HUES64 (cell line): ENCODE measurements around the gene GARNL3.

ENCODE experiments used
- H3K27ac ChIP-seq: 2 replicates; pipeline ENCODE4 v1.7.0; 2013; ENCODE audit warnings: low read depth, low read length, inconsistent platforms
- H3K27me3 ChIP-seq: 2 replicates; pipeline ENCODE4 v1.6.1; 2013; ENCODE audit warnings: mild to moderate bottlenecking, low read length; ENCODE audit not compliant: insufficient read depth
- H3K36me3 ChIP-seq: 2 replicates; pipeline ENCODE4 v1.6.1; 2013; ENCODE audit warnings: mild to moderate bottlenecking, low read length; ENCODE audit not compliant: insufficient read depth
- H3K4me1 ChIP-seq: 2 replicates; pipeline ENCODE4 v1.6.1; 2013; ENCODE audit warnings: mild to moderate bottlenecking, low read length, moderate library complexity; ENCODE audit not compliant: insufficient read depth
- H3K4me3 ChIP-seq: 2 replicates; pipeline ENCODE4 v1.5.1; 2013; ENCODE audit warnings: mild to moderate bottlenecking, low read length, moderate library complexity
- H3K9ac ChIP-seq: 2 replicates; pipeline ENCODE4 v1.6.1; 2013; ENCODE audit warnings: mild to moderate bottlenecking, low read depth, low read length
- H3K9me3 ChIP-seq: 2 replicates; pipeline ENCODE4 v1.6.1; 2013; ENCODE audit warnings: low read depth, low read length; ENCODE audit not compliant: insufficient read depth
- WGBS: fragments of 150-250, 120-280 bp; methylation state at CpG from one replicate; pipeline ENCODE4 v1.1.7; 2013; ENCODE audit warnings: missing lambda C conversion rate; 5-methylcytosine and 5-hydroxymethylcytosine counted together

Gene GARNL3

GRCh38 chr9:127415657-127416056, 151.1 kb downstream of the GARNL3 start:
- Histone ChIP-seq H3K36me3 (no peaks in the 10 kb centered on the region), H3K9ac (no peak overlapping the region), H3K27ac (no peak overlapping the region), H3K4me3 (no peak overlapping the region), H3K9me3 (no peaks in the 10 kb centered on the region), H3K27me3 (no peaks in the 10 kb centered on the region), H3K4me1 (no peaks in the 10 kb centered on the region)
- 100% methylated on average over 1 of the region's 1 CpG for WGBS

- no peaks in the 10 kb centered on the region for H3K27me3 ChIP-seq
- H3K9me3 ChIP-seq, result no peaks in the 10 kb centered on the region
- no peak overlapping the region for H3K9ac ChIP-seq
- WGBS, result 81% methylated on average over 14 of the region's 15 CpGs
- H3K36me3 ChIP-seq, result no peaks in the 10 kb centered on the region
- H3K27ac ChIP-seq, result no peak overlapping the region
- H3K4me3 ChIP-seq, result no peak overlapping the region
- 0 out of 2 replicates have a peak, but pooled peaks cover under 1% of the 10 kb centered on the region for H3K4me1 ChIP-seq
These were observed 152.8 kb downstream of the GARNL3 start for GRCh38 chr9:127417131-127418036.

DNA sequence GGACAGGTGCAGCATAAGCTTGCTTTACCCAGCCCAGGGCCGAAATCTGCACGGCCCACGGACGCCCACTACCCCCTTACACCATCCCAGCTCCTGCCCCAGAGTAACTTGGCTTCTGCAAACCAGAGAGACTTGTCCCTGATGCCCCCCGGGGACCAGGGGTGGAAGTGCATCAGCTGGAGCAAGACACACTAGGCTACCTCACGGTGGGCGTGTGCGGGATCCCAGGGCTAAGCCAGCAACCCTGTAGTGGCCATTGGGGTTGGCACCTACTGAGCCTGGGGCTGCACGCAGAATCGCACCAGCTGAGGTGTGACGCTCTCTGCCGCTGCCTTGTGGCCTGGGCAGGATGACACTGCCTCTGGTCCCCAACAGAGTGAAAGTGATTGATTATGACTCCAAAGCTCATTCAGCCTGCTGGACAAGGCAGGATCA, 153.5 kb downstream of the GARNL3 start:
- no peak overlapping the region for H3K9ac ChIP-seq
- peaks cover 7% of the 10 kb centered on the region; the same call in 1 of the 2 replicates for H3K4me1 ChIP-seq
- H3K27ac ChIP-seq, result no peak overlapping the region
- H3K9me3 ChIP-seq, result no peaks in the 10 kb centered on the region
- no peak overlapping the region for H3K4me3 ChIP-seq
- H3K36me3 ChIP-seq, result no peaks in the 10 kb centered on the region
- whole genome bisulfite sequencing, result 68% methylated on average over 12 of the region's 12 CpGs
- no peaks in the 10 kb centered on the region for H3K27me3 ChIP-seq

- no peak overlapping the region for H3K4me3 ChIP-seq
- 84% methylated on average over 6 of the region's 6 CpGs for WGBS
- no peak overlapping the region for H3K9ac ChIP-seq
- peaks cover 11% of the 10 kb centered on the region; the same call in 1 of the 2 replicates for H3K4me1 ChIP-seq
- no peaks in the 10 kb centered on the region for H3K9me3 ChIP-seq
- no peak overlapping the region for H3K27ac ChIP-seq
- H3K27me3 ChIP-seq, result no peaks in the 10 kb centered on the region
- H3K36me3 ChIP-seq, result no peaks in the 10 kb centered on the region
These were observed 154.8 kb downstream of the GARNL3 start for GRCh38 chr9:127419348-127419747.

- no peak overlapping the region for H3K4me3 ChIP-seq
- H3K9me3 ChIP-seq, result no peaks in the 10 kb centered on the region
- H3K27ac ChIP-seq, result no peak overlapping the region
- H3K4me1 ChIP-seq, result peaks cover 17% of the 10 kb centered on the region; the same call in 1 of the 2 replicates
- H3K27me3 ChIP-seq, result no peaks in the 10 kb centered on the region
- 96% methylated on average over 7 of the region's 7 CpGs for WGBS
- H3K9ac ChIP-seq, result no peak overlapping the region
- H3K36me3 ChIP-seq, result no peaks in the 10 kb centered on the region
These were observed 156.5 kb downstream of the GARNL3 start for GRCh38 chr9:127421057-127421456.

- Histone ChIP-seq H3K27ac (no peak overlapping the region), H3K9ac (peak overlapping the region; percentile 92; the same call in 1 of the 2 replicates), H3K36me3 (no peaks in the 10 kb centered on the region), H3K9me3 (no peaks in the 10 kb centered on the region), H3K4me1 (peaks cover 17% of the 10 kb centered on the region; the same call in 1 of the 2 replicates), H3K27me3 (no peaks in the 10 kb centered on the region), H3K4me3 (peak overlapping the region; percentile 96)
- WGBS, result 94% methylated on average over 10 of the region's 10 CpGs
These were observed 157.7 kb downstream of the GARNL3 start for GRCh38 chr9:127422133-127422782.

DNA sequence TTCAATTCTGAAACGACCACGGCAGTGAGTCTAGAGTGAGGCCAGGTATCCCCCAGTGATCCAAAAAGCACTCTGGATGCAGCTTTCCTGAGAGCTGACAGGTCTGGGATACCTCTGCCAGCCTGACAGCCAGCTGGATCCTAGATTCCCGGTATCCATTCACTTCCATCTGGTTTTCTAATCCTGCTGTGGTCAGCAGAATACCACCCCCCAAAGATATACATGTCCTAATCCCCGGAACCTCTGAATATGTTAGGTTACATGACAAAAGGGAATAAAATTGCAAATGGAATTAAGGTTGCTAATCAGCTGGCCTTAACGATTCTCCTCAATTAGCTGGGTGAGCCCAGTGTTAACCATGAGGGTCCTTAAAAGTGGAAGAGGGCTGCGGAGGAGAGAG, 158.2 kb downstream of the GARNL3 start:
- H3K4me3 ChIP-seq, result peak overlapping the region; percentile 96
- peak overlapping the region; percentile 92; the same call in 1 of the 2 replicates for H3K9ac ChIP-seq
- H3K27ac ChIP-seq, result no peak overlapping the region
- no peaks in the 10 kb centered on the region for H3K27me3 ChIP-seq
- H3K9me3 ChIP-seq, result no peaks in the 10 kb centered on the region
- 71% methylated on average over 6 of the region's 6 CpGs for WGBS
- H3K4me1 ChIP-seq, result peaks cover 17% of the 10 kb centered on the region; the same call in 1 of the 2 replicates
- no peaks in the 10 kb centered on the region for H3K36me3 ChIP-seq

- H3K4me3 ChIP-seq, result peak overlapping the region; percentile 96
- H3K27ac ChIP-seq, result peak overlapping the region; percentile 81
- no peaks in the 10 kb centered on the region for H3K9me3 ChIP-seq
- H3K9ac ChIP-seq, result peak overlapping the region; percentile 92
- peaks cover 5% of the 10 kb centered on the region for H3K36me3 ChIP-seq
- peaks cover 17% of the 10 kb centered on the region; the same call in 1 of the 2 replicates for H3K4me1 ChIP-seq
- no peaks in the 10 kb centered on the region for H3K27me3 ChIP-seq
- 2% methylated on average over 9 of the region's 9 CpGs for WGBS
These were observed 158.9 kb downstream of the GARNL3 start for GRCh38 chr9:127423476-127423933.

DNA sequence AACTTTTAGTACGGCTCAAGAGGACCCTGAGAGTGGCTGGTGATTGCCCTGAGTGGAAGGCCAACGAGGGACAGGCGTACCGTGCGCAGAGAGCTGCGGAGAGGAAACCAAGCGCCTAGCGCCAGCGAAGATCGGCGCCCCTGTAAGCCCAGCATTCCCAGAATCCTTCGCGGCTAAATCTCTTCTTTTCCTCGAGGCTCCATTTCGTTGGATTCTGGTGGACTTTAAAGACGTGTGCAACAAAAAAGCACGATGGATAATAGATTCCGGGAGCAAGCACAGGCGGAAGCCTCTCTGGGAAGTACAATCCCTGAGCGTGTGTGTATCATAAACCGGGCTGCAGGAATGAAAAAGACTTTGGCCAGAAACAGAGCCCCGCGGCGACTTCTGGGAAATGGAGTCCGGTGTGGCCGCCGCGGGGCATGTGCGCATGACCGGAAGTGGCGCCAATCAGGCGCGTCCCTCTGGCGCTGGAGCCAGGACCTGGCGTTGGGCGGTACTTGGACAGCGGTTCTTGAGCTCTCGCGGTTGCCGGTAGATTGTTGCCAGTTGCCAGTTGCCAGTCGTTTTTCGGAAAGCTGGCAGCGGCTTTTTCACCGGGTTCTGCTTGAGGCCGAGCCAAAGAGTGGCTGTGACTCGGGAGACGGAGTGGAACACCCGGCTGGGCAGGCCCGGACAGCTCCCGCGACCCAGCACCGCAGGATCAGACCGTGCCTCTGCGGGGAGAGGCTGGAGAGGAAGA, 159.5 kb downstream of the GARNL3 start, which contains the start of gene ZNF79:
TSS of gene ZNF79 (plus strand) at position 449 of the 742 bp plus-strand sequence. CDS start 406 bp downstream, outside the sequence.
- Histone ChIP-seq H3K27me3 (no peaks in the 10 kb centered on the region), H3K36me3 (peaks cover 11% of the 10 kb centered on the region), H3K4me1 (peaks cover 17% of the 10 kb centered on the region; the same call in 1 of the 2 replicates), H3K9me3 (no peaks in the 10 kb centered on the region), H3K9ac (peak within 1 kb of the TSS; percentile 92), H3K27ac (peak within 1 kb of the TSS; percentile 81), H3K4me3 (peak within 1 kb of the TSS; percentile 96)
- WGBS, result under 1% methylated on average over 54 of the region's 54 CpGs

GRCh38 chr9:127424676-127424999, 160.1 kb downstream of the GARNL3 start:
- no peaks in the 10 kb centered on the region for H3K9me3 ChIP-seq
- peaks cover 17% of the 10 kb centered on the region; the same call in 1 of the 2 replicates for H3K4me1 ChIP-seq
- H3K4me3 ChIP-seq, result peak overlapping the region; percentile 96
- no peaks in the 10 kb centered on the region for H3K27me3 ChIP-seq
- peaks cover 15% of the 10 kb centered on the region for H3K36me3 ChIP-seq
- H3K9ac ChIP-seq, result peak overlapping the region; percentile 92
- WGBS, result under 1% methylated on average over 12 of the region's 13 CpGs
- no peak overlapping the region for H3K27ac ChIP-seq
